GM23338 (cell line): ENCODE results near the gene CCR4.

Experiments used
- CTCF ChIP-seq, 2 experiments: fragments of 200-600 bp in 1 of 2; sonication (generic) in 1 of 2; conservative IDR thresholded peaks; 2 replicates each; pipeline versions ENCODE4 v1.5.1 to v1.6.1; 2016 to 2017; ENCODE audit warnings: antibody characterized with exemption in 2 of 2, low read depth in 2 of 2, mild to moderate bottlenecking in 2 of 2, moderate library complexity in 1 of 2
- POLR2AphosphoS5 ChIP-seq: IDR thresholded peaks from 2 replicates; pipeline ENCODE4 v1.6.1; 2016; ENCODE audit warnings: antibody characterized with exemption, low read depth

DNA sequence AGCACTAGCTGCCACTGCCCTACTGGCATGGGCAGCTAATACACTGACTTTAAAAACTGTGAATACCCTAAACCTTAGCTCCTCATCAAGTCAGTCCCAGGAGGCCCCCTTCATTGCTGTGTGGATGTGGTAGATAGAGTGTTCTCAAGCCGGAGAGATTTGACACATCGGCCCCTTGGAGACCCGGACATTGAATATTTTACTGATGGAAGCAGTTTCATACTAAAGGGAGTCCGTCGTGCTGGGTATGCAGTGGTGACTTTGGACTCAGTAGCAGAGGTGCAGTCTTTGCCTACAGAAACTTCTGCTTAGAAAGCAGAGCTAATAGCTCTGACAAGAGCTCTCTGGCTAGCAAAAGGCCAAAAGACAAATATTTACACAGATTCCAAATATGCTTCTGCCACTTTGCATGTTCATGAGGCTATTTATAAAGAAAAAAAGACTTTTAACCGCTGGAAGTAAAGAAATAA lies 17.5 kb downstream of the CCR4 start:
- TF ChIP-seq POLR2AphosphoS5 (no peak), CTCF (conservative IDR thresholded peaks at IDR 0.05; ENCODE audit: low read depth in 2 of 2) (no peak)
